NCI-H146 (cell line): ENCODE data around the gene LINC01488.

Source experiments
- DNase-seq: peaks from one replicate; lab custom pipeline; 2025; lab: John Stamatoyannopoulos, UW

LINC01488 gene

GRCh38 chr11:69530278-69531070 lies 49.0 kb downstream of the LINC01488 start:
- DNase-seq: no peak

GRCh38 chr11:69531071-69531716 lies 49.7 kb downstream of the LINC01488 start:
- no peak for DNase-seq

- no peak for DNase-seq
These were observed 50.2 kb downstream of the LINC01488 start for GRCh38 chr11:69531717-69532088.

GRCh38 chr11:69533296-69534165 lies 52.1 kb downstream of the LINC01488 start:
- no peak for DNase-seq

GRCh38 chr11:69534166-69534530 lies 52.7 kb downstream of the LINC01488 start:
- DNase-seq: no peak

GRCh38 chr11:69535908-69536307 lies 54.4 kb downstream of the LINC01488 start:
- no peak for DNase-seq

GRCh38 chr11:69536406-69536805 lies 54.9 kb downstream of the LINC01488 start:
- DNase-seq: no peak

- DNase-seq: no peak
These were observed 55.7 kb downstream of the LINC01488 start for GRCh38 chr11:69537126-69537525.

- no peak for DNase-seq
These were observed 56.6 kb downstream of the LINC01488 start for GRCh38 chr11:69537855-69538640.

GRCh38 chr11:69538854-69539253 lies 57.4 kb downstream of the LINC01488 start:
- no peak for DNase-seq

- no peak for DNase-seq
These were observed 58.1 kb downstream of the LINC01488 start for GRCh38 chr11:69539416-69540117.

GRCh38 chr11:69540118-69541000 lies 58.9 kb downstream of the LINC01488 start:
- no peak for DNase-seq

GRCh38 chr11:69541001-69541285 lies 59.5 kb downstream of the LINC01488 start:
- no peak for DNase-seq

- no peak for DNase-seq
These were observed 60.2 kb downstream of the LINC01488 start for GRCh38 chr11:69541501-69542313.

GRCh38 chr11:69542314-69543168 lies 61.1 kb downstream of the LINC01488 start:
- no peak for DNase-seq
